HG03378 (cell line): ENCODE results near the gene EREG.

Experiments used
- ATAC-seq: cut with Tn5 transposase; IDR thresholded peaks from one replicate; pipeline ENCODE4 v1.9.1; 2021; ENCODE audit warnings: mild to moderate bottlenecking, moderate library complexity; ENCODE audit not compliant: unreplicated experiment

EREG gene

DNA sequence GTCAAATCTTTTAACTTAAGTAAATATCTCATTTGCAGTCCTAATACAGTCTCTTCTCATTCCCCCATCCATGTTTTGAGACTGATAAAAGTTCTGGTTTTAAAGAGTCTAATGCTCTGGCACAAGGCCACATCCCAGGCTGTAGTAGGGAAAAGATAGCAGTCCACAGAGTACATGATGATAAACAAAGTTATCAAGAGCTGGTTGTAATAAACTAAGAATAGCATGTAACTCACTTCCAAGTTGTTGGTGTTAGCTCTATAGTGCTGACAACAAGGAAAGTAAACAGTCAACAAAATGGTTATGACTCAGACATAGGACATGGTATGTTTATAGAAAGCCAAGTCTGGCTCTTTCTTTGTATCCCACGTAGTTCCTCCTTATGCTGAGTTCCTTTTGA, 58.2 kb downstream of the EREG start:
- ATAC-seq, result no peak

DNA sequence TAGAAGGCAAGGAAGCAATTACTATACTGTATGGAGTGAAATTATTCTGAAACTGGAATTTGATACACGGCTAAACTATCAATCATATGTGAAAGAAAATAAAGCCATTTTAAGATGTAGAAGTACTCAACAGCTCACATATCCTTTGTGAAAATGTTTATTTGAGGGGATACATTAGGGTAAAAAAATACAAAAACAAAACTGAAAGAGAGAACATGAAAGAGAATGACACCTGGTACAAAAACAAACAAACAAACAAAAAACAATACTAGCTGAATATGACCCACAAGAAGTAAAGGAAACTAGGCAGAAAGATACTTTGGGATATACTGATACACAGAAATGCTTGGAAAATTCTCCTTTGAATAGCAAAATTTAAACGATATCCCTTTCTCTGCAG, 59.2 kb downstream of the EREG start:
- no peak for ATAC-seq

DNA sequence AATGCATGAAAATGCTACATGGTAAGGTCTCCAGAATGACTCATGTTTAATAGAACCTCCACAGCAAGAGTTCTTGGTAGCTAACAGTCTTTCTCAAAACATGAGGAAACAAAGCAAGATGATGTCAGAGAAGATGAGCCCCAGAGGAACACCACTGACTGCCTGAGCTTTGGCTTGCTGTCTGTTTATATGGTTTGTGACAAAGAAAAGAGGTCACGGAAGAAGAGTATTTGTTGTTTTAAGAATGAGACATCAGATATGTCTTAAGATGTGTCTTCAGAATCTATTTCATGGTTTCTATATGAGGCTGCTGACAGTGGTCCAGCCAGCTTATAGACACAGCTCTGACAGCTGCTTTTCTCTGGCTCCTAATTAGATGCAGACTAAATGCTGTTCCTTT, 61.2 kb downstream of the EREG start:
- no peak for ATAC-seq

DNA sequence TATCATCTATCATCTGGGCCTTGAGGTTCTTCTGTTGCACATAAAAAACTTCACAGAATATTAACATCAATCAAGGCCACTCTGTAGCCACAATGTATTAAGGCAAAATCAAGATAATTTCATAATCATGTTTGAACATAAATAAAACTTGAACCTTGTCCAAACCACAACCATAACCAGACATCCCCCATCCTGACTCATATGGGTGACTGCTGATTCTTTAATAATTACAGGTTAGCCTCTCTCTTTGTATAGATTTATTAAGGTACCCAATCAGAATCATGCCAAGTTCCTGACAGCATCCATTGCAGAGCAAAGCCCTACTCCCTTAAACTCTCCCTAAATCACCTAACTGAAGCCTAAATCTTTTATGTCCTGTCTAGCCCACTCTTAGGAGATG, 63.3 kb downstream of the EREG start:
- ATAC-seq, result no peak

DNA sequence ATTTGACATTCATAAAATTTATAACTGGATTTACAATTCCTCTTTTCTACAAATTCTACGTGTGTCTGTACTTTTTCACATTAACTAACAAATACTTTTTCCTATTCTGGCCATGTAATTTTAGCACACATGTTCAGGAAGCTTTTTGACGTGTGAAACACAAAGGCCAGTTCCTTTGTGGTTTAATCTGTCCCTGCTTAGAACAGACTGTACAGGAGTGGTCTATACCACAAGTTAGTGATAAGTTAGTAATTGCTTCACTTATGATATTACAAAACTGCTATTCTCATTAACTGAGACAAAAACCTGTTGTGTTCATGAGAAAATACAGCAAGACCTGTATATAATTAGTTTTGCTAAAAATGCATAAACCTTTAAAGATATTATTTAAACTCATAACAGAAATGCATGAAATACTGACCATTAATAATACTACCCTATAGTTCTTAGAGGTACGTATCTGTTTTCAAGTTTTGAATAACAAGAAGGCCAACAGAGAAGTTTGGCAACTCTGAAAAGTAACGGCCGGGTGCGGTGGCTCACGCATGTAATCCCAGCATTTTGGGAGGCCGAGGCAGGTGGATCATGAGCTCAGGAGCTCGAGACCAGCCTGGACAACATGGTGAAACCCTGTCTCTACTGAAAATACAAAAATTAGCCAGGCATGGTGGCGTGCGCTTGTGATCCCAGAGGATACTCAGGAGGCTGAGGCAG, 66.3 kb downstream of the EREG start:
- ATAC-seq, result peak; percentile 95

DNA sequence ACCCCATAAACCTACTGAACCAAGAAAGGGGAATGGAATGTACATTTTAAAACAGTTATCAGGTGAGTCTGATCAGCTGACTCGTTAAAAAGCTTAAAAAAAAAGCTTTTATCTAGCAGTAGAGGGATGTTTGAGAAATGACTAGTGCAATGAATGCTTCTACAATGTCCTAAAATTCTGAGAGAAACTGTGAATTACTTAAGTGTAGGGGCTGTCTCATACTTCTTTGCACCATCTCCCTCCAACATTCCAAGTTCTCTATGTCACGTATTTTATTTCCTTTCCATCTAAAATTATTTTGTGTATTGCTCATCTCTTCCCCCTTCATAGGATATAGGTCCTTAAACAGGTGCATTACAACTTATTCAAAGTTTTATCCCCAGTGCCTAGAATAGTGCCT, 68.1 kb downstream of the EREG start:
- ATAC-seq, result no peak

DNA sequence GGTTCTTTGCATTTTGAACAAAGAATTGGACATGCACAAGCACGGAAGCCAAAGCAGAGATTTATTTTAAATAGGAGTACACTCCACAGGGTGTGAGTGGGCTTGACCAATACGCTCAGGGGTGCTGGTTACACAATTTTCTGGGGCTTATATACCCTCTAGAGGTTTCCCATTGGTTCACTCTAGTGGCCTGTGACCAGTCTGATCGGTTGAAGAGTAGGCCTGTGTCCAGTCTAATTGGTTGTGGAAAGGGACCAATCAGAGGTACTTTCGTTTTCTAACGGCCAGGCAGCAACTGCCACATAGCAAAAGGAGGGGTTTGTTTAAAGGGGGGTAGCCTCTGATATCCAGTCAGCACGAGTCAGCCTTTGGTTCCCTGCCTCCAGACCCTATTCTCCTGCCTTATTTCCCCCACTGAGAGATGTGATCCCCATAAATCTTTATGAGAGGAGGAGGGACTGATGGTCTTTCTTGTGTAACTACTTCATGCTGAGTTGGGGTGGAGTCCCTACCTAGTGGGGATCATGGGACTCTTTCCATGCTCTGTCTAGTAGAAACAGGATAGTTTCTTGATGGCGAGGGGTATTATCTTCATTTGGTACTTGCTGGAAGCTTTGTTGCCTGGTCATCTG, 68.7 kb downstream of the EREG start:
- no peak for ATAC-seq

DNA sequence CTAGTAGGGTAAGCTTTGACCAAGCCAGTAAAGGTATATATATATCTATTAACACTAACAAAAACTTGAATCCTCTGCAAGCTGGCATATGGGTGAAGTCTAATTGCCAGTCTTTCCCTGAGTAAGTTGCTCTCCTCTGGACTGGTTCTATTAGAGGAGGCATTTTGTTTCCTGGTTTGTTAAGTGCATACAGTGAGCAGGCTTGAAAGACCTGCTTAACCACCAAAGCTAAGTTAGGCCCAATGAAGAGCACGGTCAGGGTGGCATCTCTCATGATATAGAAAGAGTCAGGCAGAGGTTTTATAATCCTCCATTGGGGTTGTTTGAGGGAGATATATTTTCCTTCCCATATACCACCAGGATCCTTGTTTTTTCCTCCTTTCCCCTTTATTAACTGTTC, 70.4 kb downstream of the EREG start:
- ATAC-seq, result no peak

DNA sequence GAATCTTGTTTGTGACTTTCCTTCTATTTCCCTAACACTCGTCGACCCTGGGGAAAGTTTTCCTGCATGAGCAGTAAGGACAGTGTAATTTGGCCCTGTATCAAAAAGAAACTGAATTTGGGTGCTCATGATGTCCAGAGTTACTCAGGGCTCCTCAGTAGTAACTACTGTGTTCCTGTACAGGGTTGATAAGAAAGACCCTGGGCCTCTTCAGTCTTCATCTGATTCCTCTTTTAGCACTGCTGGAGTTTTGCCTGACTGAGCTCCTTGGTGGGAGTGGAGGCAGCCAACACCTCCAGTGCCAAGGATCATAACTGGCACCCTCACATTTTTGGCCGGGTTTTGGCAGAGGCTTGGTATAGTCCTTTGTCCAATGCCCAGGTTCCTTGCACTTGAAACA, 72.9 kb downstream of the EREG start:
- no peak for ATAC-seq
